Bone marrow (tissue), 2 donors: ENCODE results near the gene IL13.
"Not testable (repeated sequence)": the region's sequence is repeated elsewhere in the genome, so short reads cannot be mapped to it uniquely, and the experiment has no call there.

ENCODE experiments used
- DNase-seq, 2 donors: peaks; one replicate each; lab custom pipeline; 2025; lab: John Stamatoyannopoulos, UW

IL13 gene

DNA sequence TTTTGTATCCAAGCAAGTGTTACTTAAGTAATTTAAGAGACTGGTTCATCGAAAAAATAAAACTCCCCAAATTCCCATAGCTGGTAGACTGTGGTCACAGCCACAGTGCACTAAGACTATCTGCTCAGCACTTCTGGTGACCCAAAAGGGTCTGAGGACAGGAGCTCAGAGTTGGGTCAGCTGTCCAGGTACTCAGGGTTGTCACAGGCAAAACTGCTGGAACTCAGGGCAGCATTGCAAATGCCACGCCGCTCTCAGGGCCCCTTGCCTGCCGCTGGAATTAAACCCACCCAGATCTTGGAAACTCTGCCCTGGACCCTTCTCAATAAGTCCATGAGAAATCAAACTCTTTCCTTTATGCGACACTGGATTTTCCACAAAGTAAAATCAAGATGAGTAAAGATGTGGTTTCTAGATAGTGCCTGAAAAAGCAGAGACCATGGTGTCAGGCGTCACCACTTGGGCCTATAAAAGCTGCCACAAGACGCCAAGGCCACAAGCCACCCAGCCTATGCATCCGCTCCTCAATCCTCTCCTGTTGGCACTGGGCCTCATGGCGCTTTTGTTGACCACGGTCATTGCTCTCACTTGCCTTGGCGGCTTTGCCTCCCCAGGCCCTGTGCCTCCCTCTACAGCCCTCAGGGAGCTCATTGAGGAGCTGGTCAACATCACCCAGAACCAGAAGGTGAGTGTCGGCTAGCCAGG is at the start of gene IL13:
Gene IL13, plus strand, starts transcription at position 498 of the 705 bp plus-strand sequence. Its CDS starts 14 bp downstream, at position 512.
- no peak for DNase-seq

GRCh38 chr5:132611965-132612364 is 46.0 kb upstream of the IL13 start:
- no peak for DNase-seq

DNA sequence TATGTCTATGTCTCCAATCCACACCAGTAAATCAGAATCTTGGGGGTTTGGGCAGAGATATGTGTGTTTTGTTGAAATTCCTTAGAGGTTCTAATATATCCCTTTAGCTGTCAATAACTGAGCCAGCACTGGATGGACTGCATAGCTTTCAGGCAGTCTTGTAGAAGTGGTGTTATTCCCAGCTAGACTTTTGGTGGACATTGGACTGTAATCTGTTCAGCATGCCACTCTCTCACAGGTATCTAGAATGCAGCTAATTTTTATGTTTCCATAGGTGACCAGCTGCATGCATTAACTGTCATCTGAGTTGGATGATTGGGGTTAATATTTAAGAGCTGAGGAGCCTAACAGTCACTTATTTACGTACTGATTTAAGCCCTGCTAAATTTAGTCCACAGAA is 45.1 kb upstream of the IL13 start:
- no peak for DNase-seq

DNA sequence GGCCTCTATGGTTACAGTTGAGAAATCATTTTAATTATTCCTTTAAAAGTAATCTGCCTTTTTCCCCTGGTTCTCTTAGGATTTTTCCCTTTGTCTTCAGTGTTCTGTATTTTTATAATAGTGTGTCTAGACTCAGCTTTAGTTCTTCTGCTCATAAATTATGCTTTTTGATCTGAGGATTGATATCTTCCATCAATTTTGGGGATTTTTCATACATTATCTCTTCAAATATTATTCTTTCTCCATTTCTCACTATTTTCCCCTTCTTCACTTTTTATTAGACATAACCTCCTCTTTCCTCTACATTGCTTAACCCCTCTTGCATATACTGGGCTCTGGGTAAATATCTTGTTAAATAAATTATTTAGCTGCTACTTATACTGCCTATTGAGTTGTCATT is 36.3 kb upstream of the IL13 start:
- DNase-seq = no peak

- no peak for DNase-seq
These were observed 35.4 kb upstream of the IL13 start for GRCh38 chr5:132622608-132623007.

- DNase-seq = no peak
These were observed 30.5 kb upstream of the IL13 start for GRCh38 chr5:132627470-132627869.

- no peak for DNase-seq
These were observed 29.2 kb upstream of the IL13 start for GRCh38 chr5:132628814-132629213.

- no peak for DNase-seq
These were observed 28.6 kb upstream of the IL13 start for GRCh38 chr5:132629230-132629944.

- not testable (repeated sequence) for DNase-seq
These were observed 24.4 kb upstream of the IL13 start for GRCh38 chr5:132633587-132633986.

- no peak for DNase-seq
These were observed 22.1 kb upstream of the IL13 start for GRCh38 chr5:132635873-132636272.

DNA sequence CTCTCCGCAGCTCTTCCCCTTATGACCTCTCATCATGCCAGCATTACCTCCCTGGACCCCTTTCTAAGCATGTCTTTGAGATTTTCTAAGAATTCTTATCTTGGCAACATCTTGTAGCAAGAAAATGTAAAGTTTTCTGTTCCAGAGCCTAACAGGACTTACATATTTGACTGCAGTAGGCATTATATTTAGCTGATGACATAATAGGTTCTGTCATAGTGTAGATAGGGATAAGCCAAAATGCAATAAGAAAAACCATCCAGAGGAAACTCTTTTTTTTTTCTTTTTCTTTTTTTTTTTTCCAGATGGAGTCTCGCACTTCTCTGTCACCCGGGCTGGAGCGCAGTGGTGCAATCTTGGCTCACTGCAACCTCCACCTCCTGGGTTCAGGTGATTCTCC is 20.7 kb upstream of the IL13 start:
- DNase-seq = no peak

DNA sequence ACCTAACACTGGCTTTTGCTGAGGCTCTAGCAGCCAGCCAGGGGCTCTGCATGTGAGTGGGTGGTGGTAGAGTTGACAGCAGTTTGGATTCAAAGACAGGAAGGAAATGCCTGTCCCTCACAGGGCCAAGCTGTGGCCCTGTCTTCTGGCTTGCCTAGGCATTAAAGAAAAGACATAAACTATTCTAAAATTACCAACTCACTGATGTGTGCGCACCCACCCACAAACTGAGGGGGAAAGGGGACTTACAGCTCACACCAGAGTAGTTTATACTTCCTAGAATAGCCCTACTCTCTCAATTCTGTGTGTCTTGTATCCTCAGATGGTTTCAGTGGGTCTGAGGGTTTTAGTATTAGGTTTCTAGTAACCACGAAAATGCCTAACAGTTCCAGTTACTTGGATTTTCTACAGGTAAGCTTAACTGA is 18.3 kb upstream of the IL13 start:
- no peak for DNase-seq

DNA sequence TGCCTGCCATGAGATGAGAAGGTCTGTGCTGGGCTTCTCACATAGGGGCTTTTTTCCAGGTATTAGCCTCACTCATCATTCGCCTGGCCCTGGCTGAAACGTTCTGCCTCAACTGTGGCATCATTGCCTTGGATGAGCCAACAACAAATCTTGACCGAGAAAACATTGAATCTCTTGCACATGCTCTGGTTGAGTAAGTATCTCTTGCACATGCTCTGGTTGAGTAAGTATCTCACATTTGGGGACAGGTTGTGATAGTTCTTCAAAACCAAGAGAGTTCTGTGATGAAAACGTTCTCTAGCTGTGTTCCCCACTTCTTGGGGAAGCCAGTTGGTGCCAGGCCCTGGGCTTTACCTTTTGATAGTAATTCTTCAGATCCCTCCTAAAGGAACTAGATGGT is 17.4 kb upstream of the IL13 start:
- no peak for DNase-seq

GRCh38 chr5:132641241-132641723 is 16.7 kb upstream of the IL13 start:
- DNase-seq = no peak

GRCh38 chr5:132641841-132642240 is 16.1 kb upstream of the IL13 start:
- no peak for DNase-seq

GRCh38 chr5:132644177-132644576 is 13.8 kb upstream of the IL13 start:
- DNase-seq = no peak

DNA sequence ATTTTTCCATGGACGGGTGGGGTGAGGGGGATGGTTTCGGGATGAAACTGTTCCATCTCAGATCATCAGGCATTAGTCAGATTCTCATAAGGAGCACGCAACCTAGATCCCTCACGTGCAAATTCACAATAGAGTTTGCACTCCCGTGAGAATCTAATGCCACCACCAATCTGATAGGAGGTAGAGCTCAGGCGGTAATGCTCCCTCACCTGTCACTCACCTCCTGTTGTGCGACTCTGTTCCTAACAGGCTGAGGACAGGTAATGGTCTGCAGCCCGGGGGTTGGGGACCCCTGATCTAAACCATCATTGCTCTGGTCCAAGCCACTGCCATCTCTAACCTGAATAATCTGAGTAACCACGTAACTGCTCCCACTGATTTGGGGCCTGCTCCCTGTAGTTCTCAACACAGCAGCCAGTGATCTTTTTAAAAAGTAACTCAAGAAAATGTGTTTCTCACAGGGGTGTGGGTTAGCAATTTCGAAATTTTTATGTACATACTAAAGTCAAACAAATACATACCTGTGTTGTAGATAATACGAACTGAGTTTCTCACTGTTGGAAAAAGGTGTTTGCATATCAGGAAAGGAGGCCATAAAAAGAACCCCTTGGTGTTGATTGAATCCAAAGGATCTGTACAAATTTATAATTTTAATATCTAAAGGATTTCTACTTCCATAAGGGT is 11.2 kb upstream of the IL13 start:
- no peak for DNase-seq

DNA sequence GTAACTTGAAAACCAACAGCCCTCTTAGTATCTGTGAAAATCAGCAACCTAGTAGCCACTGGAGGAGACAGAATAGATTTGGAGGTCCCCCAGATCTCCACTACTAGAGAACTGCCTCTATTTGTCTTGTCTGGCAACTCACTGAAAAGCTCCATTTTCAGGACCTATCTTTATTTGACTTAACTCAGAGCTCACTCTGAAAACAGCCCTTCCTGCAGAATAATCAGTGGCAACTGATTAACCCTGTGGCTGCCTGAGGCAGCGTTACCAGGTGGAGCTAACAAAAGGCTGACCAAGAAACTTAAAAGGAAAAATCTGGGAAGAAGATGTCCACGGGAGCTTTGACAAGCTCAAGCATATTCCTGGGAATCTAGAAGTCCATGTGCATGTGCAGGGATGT is 10.5 kb upstream of the IL13 start:
- no peak for DNase-seq

- no peak for DNase-seq
These were observed 9.6 kb upstream of the IL13 start for GRCh38 chr5:132648355-132648754.

- no peak for DNase-seq
These were observed 6.0 kb upstream of the IL13 start for GRCh38 chr5:132651838-132652469.

- DNase-seq = no peak
These were observed 4.3 kb upstream of the IL13 start for GRCh38 chr5:132653716-132654115.
